Neural cell (in vitro differentiated cells): ENCODE results near the gene MLX. TPM values are rescaled to one million over a fixed set of nuclear protein-coding genes. Genes with fewer than 3 reads are reported as not detected.
"Not testable (repeated sequence)": the region's sequence is repeated elsewhere in the genome, so short reads cannot be mapped to it uniquely, and the experiment has no call there.

Experiments used
- H2AFZ ChIP-seq: fragments of 200-600, 300-800 bp; sonication (generic), shearing (Covaris generic); 2 replicates; pipeline ENCODE4 v1.6.0; 2014; ENCODE audit warnings: low read depth, mild to moderate bottlenecking, antibody characterized with exemption, low read length, moderate library complexity
- H3F3A ChIP-seq: fragments of 200-600 bp; shearing (Covaris generic); 2 replicates; pipeline ENCODE4 v1.6.1; 2016; ENCODE audit warnings: mild to moderate bottlenecking, moderate library complexity, mixed read lengths, antibody characterized with exemption, low read length; ENCODE audit not compliant: insufficient read depth, poor library complexity, severe bottlenecking
- H3K27ac ChIP-seq: fragments of 200-600, 300-800 bp; sonication (generic), shearing (Covaris generic); 2 replicates; pipeline ENCODE4 v1.5.1; 2014; ENCODE audit warnings: mild to moderate bottlenecking, low read length, moderate library complexity
- H3K27me3 ChIP-seq: fragments of 300-800, 200-600 bp; sonication (generic), shearing (Covaris generic); 2 replicates; pipeline ENCODE4 v1.6.0; 2014; ENCODE audit warnings: mild to moderate bottlenecking, low read depth, low read length, moderate library complexity; ENCODE audit not compliant: insufficient read depth
- H3K36me3 ChIP-seq: fragments of 300-800, 200-600 bp; sonication (generic), shearing (Covaris generic); 2 replicates; pipeline ENCODE4 v1.5.1; 2014; ENCODE audit warnings: mild to moderate bottlenecking, antibody characterized with exemption, low read length, moderate library complexity; ENCODE audit not compliant: insufficient read depth
- H3K4me2 ChIP-seq: fragments of 300-800, 200-600 bp; sonication (generic), shearing (Covaris generic); 2 replicates; pipeline ENCODE4 v1.6.0; 2014; ENCODE audit warnings: mild to moderate bottlenecking, low read length
- H3K4me3 ChIP-seq: fragments of 300-800, 200-600 bp; sonication (generic), shearing (Covaris generic); 2 replicates; pipeline ENCODE4 v1.5.1; 2014; ENCODE audit warnings: mild to moderate bottlenecking, low read length, moderate library complexity
- H3K79me2 ChIP-seq: fragments of 200-600 bp; shearing (Covaris generic); replicated peaks from 2 replicates; pipeline ENCODE4 v1.6.0; 2014; ENCODE audit warnings: mild to moderate bottlenecking, low read length, moderate library complexity; ENCODE audit not compliant: insufficient read depth
- H3K9ac ChIP-seq: fragments of 300-800, 200-600 bp; sonication (generic), shearing (Covaris generic); 2 replicates; pipeline ENCODE4 v1.6.1; 2016; ENCODE audit warnings: mild to moderate bottlenecking, low read length, mixed read lengths
- H3K9me2 ChIP-seq: fragments of 200-600 bp; shearing (Covaris generic); 2 replicates; pipeline ENCODE4 v1.6.1; 2016; ENCODE audit warnings: mild to moderate bottlenecking, low read length, mixed read lengths; ENCODE audit not compliant: insufficient read depth
- H3K9me3 ChIP-seq: fragments of 200-600, 300-800 bp; sonication (generic), shearing (Covaris generic); 2 replicates; pipeline ENCODE4 v1.6.1; 2016; ENCODE audit warnings: mild to moderate bottlenecking, mixed run types, low read length, moderate library complexity, mixed read lengths
- H4K20me1 ChIP-seq: fragments of 200-600 bp; shearing (Covaris generic); 2 replicates; pipeline ENCODE4 v1.6.1; 2016; ENCODE audit warnings: mild to moderate bottlenecking, mixed run types; ENCODE audit not compliant: insufficient read depth
- CTCF ChIP-seq: fragments of 450-650 bp; IDR thresholded peaks from 2 replicates; pipeline ENCODE4 v1.5.1; 2014; ENCODE audit warnings: antibody characterized with exemption, mild to moderate bottlenecking, moderate library complexity; ENCODE audit not compliant: poor library complexity, severe bottlenecking
- EP300 ChIP-seq: fragments of 450-650 bp; conservative IDR thresholded peaks from 2 replicates; pipeline ENCODE4 v1.6.1; 2014; ENCODE audit warnings: antibody characterized with exemption, mild to moderate bottlenecking, moderate library complexity; ENCODE audit not compliant: poor library complexity, severe bottlenecking
- EZH2 ChIP-seq: fragments of 200-600, 300-800 bp; shearing (Covaris generic), sonication (generic); IDR thresholded peaks from 2 replicates; pipeline ENCODE4 v1.6.1; 2014; ENCODE audit warnings: antibody characterized with exemption, low read length, borderline replicate concordance, mild to moderate bottlenecking; ENCODE audit not compliant: insufficient read depth, poor library complexity, severe bottlenecking
- MXI1 ChIP-seq: fragments of 450-650 bp; conservative IDR thresholded peaks from 2 replicates; pipeline ENCODE4 v1.6.1; 2014; ENCODE audit warnings: antibody characterized with exemption, mild to moderate bottlenecking; ENCODE audit not compliant: poor library complexity, severe bottlenecking
- POLR2AphosphoS5 ChIP-seq: IDR thresholded peaks from 2 replicates; pipeline ENCODE4 v1.6.1; 2012
- RAD21 ChIP-seq: fragments of 450-650 bp; conservative IDR thresholded peaks from 2 replicates; pipeline ENCODE4 v1.6.1; 2014; ENCODE audit warnings: antibody characterized with exemption, mild to moderate bottlenecking, moderate library complexity
- SMC3 ChIP-seq: fragments of 450-650 bp; conservative IDR thresholded peaks from 2 replicates; pipeline ENCODE4 v1.6.1; 2014; ENCODE audit warnings: antibody characterized with exemption, mild to moderate bottlenecking, moderate library complexity; ENCODE audit not compliant: poor library complexity
- TAF1 ChIP-seq: IDR thresholded peaks from 2 replicates; pipeline ENCODE4 v1.6.1; 2012; ENCODE audit warnings: low read depth
- polyA plus RNA-seq: library from polyadenylated mRNA; depleted of rRNA; stranded (reverse); fragments of >200 nt; gene quantifications from 2 replicates; pipeline ENCODE4 v1.2.3, GENCODE V29; 2014
- TF ChIP-seq, protein P1 (sequence below): IDR thresholded peaks from 2 replicates; pipeline ENCODE4 v1.6.1; 2012; ENCODE audit warnings: borderline replicate concordance

Gene MLX
- polyA plus RNA-seq, 1 donor from 2014 or later: 47.2 TPM

DNA sequence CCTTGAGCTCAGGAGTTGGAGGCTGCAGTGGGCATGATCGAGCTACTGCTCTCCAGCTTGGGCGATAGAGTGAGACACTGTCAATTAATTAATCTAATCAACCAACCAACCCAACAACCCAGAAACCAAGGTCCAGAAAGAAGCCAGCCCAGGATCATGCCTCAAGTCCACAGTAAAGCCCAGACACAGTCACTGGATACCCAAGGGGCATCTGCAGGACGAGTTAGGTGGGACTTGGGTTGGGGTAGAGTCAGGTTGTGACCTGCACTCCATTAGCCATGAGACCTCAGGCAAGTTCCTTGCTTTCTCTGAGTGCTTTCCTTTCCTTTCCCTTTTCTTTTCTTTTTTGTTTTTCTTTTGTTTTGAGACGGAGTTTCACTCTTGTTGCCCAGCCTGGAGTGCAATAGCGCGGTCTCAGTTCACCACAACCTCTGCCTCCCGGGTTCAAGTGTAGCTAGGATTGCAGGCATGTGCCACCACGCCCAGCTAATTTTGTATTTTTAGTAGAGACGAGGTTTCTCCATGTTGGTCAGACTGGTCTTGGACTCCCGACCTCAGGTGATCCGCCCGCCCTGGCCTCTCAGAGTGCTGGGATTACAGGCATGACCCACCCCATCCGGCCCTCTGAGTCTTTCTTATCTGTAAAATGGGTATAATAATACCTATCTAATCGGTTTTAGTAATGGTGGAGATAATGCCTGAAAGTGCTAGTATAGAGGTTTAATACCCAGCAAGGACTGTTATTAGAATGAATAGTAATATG is 17.7 kb upstream of the MLX start:
- H2AFZ ChIP-seq: no peak overlapping the region
- H3K4me3 ChIP-seq: no peak overlapping the region
- H3K9ac ChIP-seq: no peak overlapping the region
- H3K9me3 ChIP-seq: no peaks in the 10 kb centered on the region
- H3K36me3 ChIP-seq: no peaks in the 10 kb centered on the region
- H3K4me2 ChIP-seq: no peak overlapping the region
- no peaks in the 10 kb centered on the region for H3F3A ChIP-seq
- no peaks in the 10 kb centered on the region for H3K79me2 ChIP-seq
- no peaks in the 10 kb centered on the region for H3K27me3 ChIP-seq
- H4K20me1 ChIP-seq: no peaks in the 10 kb centered on the region
- H3K9me2 ChIP-seq: no peaks in the 10 kb centered on the region
- TF ChIP-seq MXI1 (no peak), RAD21 (no peak)
- H3K27ac ChIP-seq: no peak overlapping the region

DNA sequence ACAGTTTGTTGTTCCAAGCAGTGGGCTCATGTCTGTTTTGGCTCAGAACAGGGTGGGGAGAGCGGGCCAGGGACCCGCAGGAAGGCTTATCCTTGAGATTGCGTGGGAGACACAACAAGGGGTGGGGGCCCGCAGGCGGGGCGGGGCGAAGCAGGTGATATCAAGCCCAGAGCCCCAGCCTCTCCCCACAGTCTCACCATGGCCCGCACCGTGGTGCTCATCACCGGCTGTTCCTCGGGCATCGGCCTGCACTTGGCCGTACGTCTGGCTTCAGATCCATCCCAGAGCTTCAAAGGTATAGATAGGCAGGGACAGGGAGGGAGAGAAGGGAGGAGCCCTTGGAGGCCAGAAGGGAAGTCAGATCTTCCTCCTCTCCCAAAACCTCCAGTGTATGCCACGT is 14.2 kb upstream of the MLX start, which contains the start of gene HSD17B1:
Gene HSD17B1 (plus strand): TSS at position 188 of the 400 bp plus-strand sequence. CDS start 11 bp downstream, at position 199.
- not testable (repeated sequence) for H3F3A ChIP-seq, H2AFZ ChIP-seq, H3K9ac ChIP-seq, H3K79me2 ChIP-seq, H3K36me3 ChIP-seq, H3K27me3 ChIP-seq, H3K9me3 ChIP-seq, H3K4me2 ChIP-seq, H3K27ac ChIP-seq, H4K20me1 ChIP-seq, H3K9me2 ChIP-seq
- peak within 1 kb of the TSS; percentile 85 for H3K4me3 ChIP-seq

- no peaks in the 10 kb centered on the region for H3F3A ChIP-seq
- no peaks in the 10 kb centered on the region for H3K27me3 ChIP-seq
- TF ChIP-seq, protein P1, sequence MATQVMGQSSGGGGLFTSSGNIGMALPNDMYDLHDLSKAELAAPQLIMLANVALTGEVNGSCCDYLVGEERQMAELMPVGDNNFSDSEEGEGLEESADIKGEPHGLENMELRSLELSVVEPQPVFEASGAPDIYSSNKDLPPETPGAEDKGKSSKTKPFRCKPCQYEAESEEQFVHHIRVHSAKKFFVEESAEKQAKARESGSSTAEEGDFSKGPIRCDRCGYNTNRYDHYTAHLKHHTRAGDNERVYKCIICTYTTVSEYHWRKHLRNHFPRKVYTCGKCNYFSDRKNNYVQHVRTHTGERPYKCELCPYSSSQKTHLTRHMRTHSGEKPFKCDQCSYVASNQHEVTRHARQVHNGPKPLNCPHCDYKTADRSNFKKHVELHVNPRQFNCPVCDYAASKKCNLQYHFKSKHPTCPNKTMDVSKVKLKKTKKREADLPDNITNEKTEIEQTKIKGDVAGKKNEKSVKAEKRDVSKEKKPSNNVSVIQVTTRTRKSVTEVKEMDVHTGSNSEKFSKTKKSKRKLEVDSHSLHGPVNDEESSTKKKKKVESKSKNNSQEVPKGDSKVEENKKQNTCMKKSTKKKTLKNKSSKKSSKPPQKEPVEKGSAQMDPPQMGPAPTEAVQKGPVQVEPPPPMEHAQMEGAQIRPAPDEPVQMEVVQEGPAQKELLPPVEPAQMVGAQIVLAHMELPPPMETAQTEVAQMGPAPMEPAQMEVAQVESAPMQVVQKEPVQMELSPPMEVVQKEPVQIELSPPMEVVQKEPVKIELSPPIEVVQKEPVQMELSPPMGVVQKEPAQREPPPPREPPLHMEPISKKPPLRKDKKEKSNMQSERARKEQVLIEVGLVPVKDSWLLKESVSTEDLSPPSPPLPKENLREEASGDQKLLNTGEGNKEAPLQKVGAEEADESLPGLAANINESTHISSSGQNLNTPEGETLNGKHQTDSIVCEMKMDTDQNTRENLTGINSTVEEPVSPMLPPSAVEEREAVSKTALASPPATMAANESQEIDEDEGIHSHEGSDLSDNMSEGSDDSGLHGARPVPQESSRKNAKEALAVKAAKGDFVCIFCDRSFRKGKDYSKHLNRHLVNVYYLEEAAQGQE: no peak
- TF ChIP-seq TAF1 (no peak), RAD21 (no peak), CTCF (no peak), POLR2AphosphoS5 (no peak), EZH2 (no peak), SMC3 (no peak), EP300 (no peak)
- no peak overlapping the region for H3K4me2 ChIP-seq
- no peaks in the 10 kb centered on the region for H3K9me3 ChIP-seq
- H4K20me1 ChIP-seq: no peaks in the 10 kb centered on the region
- no peaks in the 10 kb centered on the region for H3K9me2 ChIP-seq
- H3K4me3 ChIP-seq: peak overlapping the region; percentile 85
- no peaks in the 10 kb centered on the region for H3K79me2 ChIP-seq
- H3K9ac ChIP-seq: no peak overlapping the region
- H3K36me3 ChIP-seq: no peaks in the 10 kb centered on the region
- H3K27ac ChIP-seq: no peak overlapping the region
- H2AFZ ChIP-seq: no peak overlapping the region
Measured at GRCh38 chr17:42553161-42553818, 13.6 kb upstream of the MLX start.
